Measurements from ENCODE around the gene SH3BP1. TPM values are rescaled to one million over a fixed set of nuclear protein-coding genes. Genes with fewer than 3 reads are reported as not detected.

SH3BP1 gene
- total RNA-seq, 6 experiments from 2014 or later = 1.6 to 4.8 (median 2.8) TPM

DNA sequence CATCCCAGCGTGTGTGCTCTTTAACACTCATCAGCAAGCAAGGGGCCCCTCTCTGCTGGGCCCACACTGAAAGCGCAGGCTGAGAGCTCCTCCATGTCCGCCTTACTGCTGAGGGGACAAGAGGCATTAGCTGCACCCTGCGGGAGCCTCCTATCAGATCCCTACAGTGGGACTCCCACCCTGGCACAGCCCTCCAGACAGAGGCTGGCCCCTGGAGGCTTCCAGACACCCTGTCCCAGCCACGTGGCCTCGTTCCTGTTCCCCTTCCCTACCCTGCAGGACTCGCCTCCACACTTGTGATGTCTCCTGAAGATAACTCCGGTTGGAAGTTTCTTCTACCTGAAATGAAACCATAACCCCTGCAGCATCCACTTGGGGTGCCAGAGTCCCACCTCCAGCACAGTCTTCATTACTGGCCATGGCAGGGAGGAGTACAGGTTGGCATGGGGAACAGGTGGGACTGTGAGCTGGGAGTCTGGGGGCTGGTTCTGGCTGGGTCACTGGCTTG lies 5.0 kb upstream of the SH3BP1 start:
- H3K36me3 ChIP-seq = peaks cover 0 to 5% (median under 1%) of the 10 kb centered on the region in 4 donors

DNA sequence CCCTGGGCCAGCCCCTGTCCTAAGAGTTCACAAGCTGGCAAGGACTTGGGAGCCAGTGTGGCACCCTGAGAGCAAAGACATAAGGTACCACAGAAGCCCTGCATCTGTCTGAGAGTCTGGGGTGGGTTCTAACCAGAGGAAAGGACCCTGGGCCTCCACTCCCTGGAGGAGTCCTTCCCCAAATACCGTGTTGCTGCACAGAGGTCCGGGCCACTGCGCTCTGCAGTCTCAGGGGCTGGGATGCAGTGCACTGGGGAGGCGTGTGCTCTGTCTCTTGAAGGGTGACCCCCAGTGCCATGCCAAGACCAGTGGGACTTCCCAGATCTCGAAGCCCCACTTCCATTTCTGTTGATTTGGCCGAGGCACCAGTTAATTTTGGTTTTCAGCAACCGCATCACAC lies 4.3 kb upstream of the SH3BP1 start:
- DNase-seq (no peak), ATAC-seq (no peak)
- no peaks in the 10 kb centered on the region for H3K9me3 ChIP-seq
- 96% methylated on average over 4 of the region's 7 CpGs for WGBS (ENCODE audit: insufficient coverage, low coverage, low lambda C conversion rate, missing lambda C conversion rate)
- H3K4me1 ChIP-seq = peaks cover 0 to 48% (median 16%) of the 10 kb centered on the region in 4 donors
- intact Hi-C loops (cut with DNase I) = no loop called here
- TF ChIP-seq, protein P1, sequence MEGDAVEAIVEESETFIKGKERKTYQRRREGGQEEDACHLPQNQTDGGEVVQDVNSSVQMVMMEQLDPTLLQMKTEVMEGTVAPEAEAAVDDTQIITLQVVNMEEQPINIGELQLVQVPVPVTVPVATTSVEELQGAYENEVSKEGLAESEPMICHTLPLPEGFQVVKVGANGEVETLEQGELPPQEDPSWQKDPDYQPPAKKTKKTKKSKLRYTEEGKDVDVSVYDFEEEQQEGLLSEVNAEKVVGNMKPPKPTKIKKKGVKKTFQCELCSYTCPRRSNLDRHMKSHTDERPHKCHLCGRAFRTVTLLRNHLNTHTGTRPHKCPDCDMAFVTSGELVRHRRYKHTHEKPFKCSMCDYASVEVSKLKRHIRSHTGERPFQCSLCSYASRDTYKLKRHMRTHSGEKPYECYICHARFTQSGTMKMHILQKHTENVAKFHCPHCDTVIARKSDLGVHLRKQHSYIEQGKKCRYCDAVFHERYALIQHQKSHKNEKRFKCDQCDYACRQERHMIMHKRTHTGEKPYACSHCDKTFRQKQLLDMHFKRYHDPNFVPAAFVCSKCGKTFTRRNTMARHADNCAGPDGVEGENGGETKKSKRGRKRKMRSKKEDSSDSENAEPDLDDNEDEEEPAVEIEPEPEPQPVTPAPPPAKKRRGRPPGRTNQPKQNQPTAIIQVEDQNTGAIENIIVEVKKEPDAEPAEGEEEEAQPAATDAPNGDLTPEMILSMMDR (IDR thresholded peaks at IDR 0.05) = no peak
- no peak for TF ChIP-seq POLR2A (IDR thresholded peaks at IDR 0.05)
- no peaks in the 10 kb centered on the region for H3K27me3 ChIP-seq
- no peak overlapping the region for H3K4me3 ChIP-seq
- H3K36me3 ChIP-seq = peaks cover 0 to 3% (median 0%) of the 10 kb centered on the region in 4 donors
- H3K27ac ChIP-seq = no peak overlapping the region

More for the DNA sequence above, 5.0 kb upstream of the SH3BP1 start:
- peak overlapping the region in 2 of 3 donors; percentile 70 to 82 for H3K27ac ChIP-seq
- DNase-seq = peak in 1 of 3 donors; percentile 39
- intact Hi-C loops (cut with DNase I) = no loop called here
- TF ChIP-seq, protein P1 (IDR thresholded peaks at IDR 0.05) = no peak
- no peak for TF ChIP-seq POLR2A (IDR thresholded peaks at IDR 0.05)
- WGBS (ENCODE audit: insufficient coverage, low coverage, low lambda C conversion rate, missing lambda C conversion rate) = 80% methylated on average over 1 of the region's 8 CpGs
- H3K4me3 ChIP-seq = no peak overlapping the region
- H3K4me1 ChIP-seq = peaks cover 0 to 43% (median 16%) of the 10 kb centered on the region in 4 donors
- H3K9me3 ChIP-seq = no peaks in the 10 kb centered on the region
- no peaks in the 10 kb centered on the region for H3K27me3 ChIP-seq
- no peak for ATAC-seq

DNA sequence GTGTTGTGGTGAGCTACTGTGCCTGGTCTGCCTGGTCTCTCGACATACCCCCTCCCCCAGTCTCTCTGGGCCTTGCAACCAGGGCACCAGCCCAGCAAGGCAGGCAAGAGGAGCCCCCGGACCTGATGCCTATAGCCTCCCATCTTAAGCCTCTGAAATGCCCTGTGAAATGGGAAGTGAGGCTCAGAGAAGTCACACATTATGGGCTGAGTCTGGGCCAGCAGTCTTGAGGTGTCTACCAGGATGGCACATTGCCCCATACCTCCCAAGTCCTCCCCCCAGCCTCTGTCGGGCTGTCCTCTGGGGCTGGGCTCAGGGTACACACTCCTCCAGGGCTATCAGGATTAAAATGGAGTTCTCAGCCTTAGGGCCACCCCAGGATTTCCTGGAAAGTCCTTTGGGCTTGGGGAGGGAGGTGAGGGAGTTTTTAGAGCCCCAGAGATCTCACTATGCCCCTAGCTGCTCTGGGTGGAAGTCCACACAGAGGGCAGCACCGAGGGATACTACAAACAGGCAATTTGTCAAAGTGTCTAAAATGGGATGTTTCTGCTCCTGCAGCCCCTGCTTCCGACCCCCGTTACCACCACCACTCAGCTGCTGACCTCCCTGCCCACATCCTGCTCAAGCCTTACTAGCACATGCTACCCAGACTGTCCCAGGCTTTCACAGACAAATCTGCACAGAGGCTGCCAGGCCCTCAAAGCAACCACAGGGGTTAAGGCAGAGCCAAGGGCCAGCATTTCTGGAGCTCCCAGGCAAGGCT lies 3.1 kb upstream of the SH3BP1 start:
- H3K9me3 ChIP-seq = no peaks in the 10 kb centered on the region
- ATAC-seq (no peak), DNase-seq (no peak)
- H3K4me3 ChIP-seq = no peak overlapping the region
- H3K27ac ChIP-seq = no peak overlapping the region
- H3K4me1 ChIP-seq = peaks cover 0 to 43% (median 13%) of the 10 kb centered on the region in 4 donors
- intact Hi-C loops (cut with DNase I) = no loop called here
- WGBS (ENCODE audit: insufficient coverage, low coverage, low lambda C conversion rate, missing lambda C conversion rate) = 43% methylated on average over 3 of the region's 6 CpGs
- H3K27me3 ChIP-seq = no peaks in the 10 kb centered on the region
- H3K36me3 ChIP-seq = no peaks in the 10 kb centered on the region
- no peak for TF ChIP-seq POLR2A (IDR thresholded peaks at IDR 0.05)
- TF ChIP-seq, protein P1 (IDR thresholded peaks at IDR 0.05) = peak in 1 of 4 donors; percentile 8

DNA sequence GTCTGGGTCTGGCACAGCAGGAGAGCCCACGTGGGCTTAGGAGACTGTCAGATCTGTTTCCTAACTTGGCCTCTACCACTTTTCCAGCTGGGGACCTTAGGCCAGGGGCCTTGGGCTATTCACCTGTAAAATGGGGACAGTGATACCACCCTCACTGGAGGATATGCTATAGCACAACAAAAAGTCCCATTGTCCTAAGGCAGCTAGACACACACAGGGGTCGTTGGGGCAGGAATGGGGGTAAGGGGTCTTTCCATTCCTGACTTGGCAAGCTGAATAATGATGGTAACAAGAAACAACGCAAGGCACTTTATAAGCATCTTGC lies 2.6 kb upstream of the SH3BP1 start:
- WGBS (ENCODE audit: insufficient coverage, low coverage, low lambda C conversion rate, missing lambda C conversion rate) = 43% methylated on average over 1 of the region's 3 CpGs

More for the DNA sequence above, 2.6 kb upstream of the SH3BP1 start:
- Histone ChIP-seq H3K27me3 (no peaks in the 10 kb centered on the region), H3K4me1 (peaks cover 0 to 38% (median 10%) of the 10 kb centered on the region in 4 donors), H3K9me3 (no peaks in the 10 kb centered on the region), H3K4me3 (no peak overlapping the region), H3K27ac (no peak overlapping the region), H3K36me3 (no peaks in the 10 kb centered on the region)
- ATAC-seq (no peak), DNase-seq (no peak)
- TF ChIP-seq, protein P1 (IDR thresholded peaks at IDR 0.05) = no peak
- no peak for TF ChIP-seq POLR2A (IDR thresholded peaks at IDR 0.05)
- intact Hi-C loops (cut with DNase I) = no loop called here

All from right lobe of liver (tissue), 6 donors.